CD8-positive, alpha-beta memory T cell (primary cell): Measurements from ENCODE around the gene OR52W1. TPM values are rescaled to one million over a fixed set of nuclear protein-coding genes. Genes with fewer than 3 reads are reported as not detected.

ENCODE experiments used
- CTCF ChIA-PET: fragments of 350-600 bp; sonication (Branson Sonifier 250); formaldehyde crosslinking; loops from one replicate; lab custom pipeline; 2021; ENCODE audit warnings: antibody characterized with exemption; lab: Charles Lee
- POLR2A ChIA-PET: fragments of 350-600 bp; sonication (Branson Sonifier 250); formaldehyde crosslinking; loops from one replicate; lab custom pipeline; 2021; ENCODE audit warnings: antibody characterized with exemption; lab: Charles Lee
- DNase-seq, 5 donors: peaks; one replicate each; pipeline versions ENCODE4 v3.0.0 to v3.0.0-alpha.2; 2020 to 2022; ENCODE audit warnings: mixed read lengths in 1 of 5
- H3K27ac ChIP-seq: one replicate; pipeline ENCODE4 v1.7.0; 2013; ENCODE audit warnings: low read depth, mild to moderate bottlenecking, low read length, moderate library complexity
- H3K27me3 ChIP-seq: 2 replicates; pipeline ENCODE4 v1.7.0; 2013; ENCODE audit warnings: low read length, mild to moderate bottlenecking; ENCODE audit not compliant: insufficient read depth, poor library complexity, severe bottlenecking
- H3K36me3 ChIP-seq: 2 replicates; pipeline ENCODE4 v1.7.0; 2013; ENCODE audit warnings: mild to moderate bottlenecking, low read length, moderate library complexity; ENCODE audit not compliant: insufficient read depth
- H3K4me1 ChIP-seq: 2 replicates; pipeline ENCODE4 v1.7.0; 2013; ENCODE audit warnings: mild to moderate bottlenecking, low read length, moderate library complexity; ENCODE audit not compliant: insufficient read depth
- H3K4me3 ChIP-seq: 2 replicates; pipeline ENCODE4 v1.7.0; 2013; ENCODE audit warnings: mild to moderate bottlenecking, low read length
- H3K9me3 ChIP-seq: 2 replicates; pipeline ENCODE4 v1.7.0; 2013; ENCODE audit warnings: mild to moderate bottlenecking, low read length
- H3K27ac Mint-ChIP-seq, 8 donors: one replicate each; pipeline ENCODE4 v1.8.0; 2020 to 2021; ENCODE audit warnings: mixed read lengths in 8 of 8, mild to moderate bottlenecking in 6 of 8, inconsistent platforms in 3 of 8, moderate library complexity in 3 of 8
- H3K27me3 Mint-ChIP-seq, 2 donors: one replicate each; pipeline ENCODE4 v1.8.0; 2020 to 2021; ENCODE audit warnings: mixed read lengths in 2 of 2, mild to moderate bottlenecking in 1 of 2, moderate library complexity in 1 of 2
- H3K36me3 Mint-ChIP-seq, 3 donors: one replicate each; pipeline ENCODE4 v1.8.0; 2020 to 2021; ENCODE audit warnings: mixed read lengths in 3 of 3, inconsistent platforms in 1 of 3, mild to moderate bottlenecking in 1 of 3
- H3K4me1 Mint-ChIP-seq, 3 donors: one replicate each; pipeline ENCODE4 v1.8.0; 2020 to 2021; ENCODE audit warnings: mixed read lengths in 3 of 3, inconsistent platforms in 1 of 3, mild to moderate bottlenecking in 1 of 3
- H3K4me3 Mint-ChIP-seq, 7 donors: one replicate each; pipeline ENCODE4 v1.8.0; 2020 to 2021; ENCODE audit warnings: mixed read lengths in 7 of 7, mild to moderate bottlenecking in 6 of 7, moderate library complexity in 4 of 7, inconsistent platforms in 2 of 7
- H3K9me3 Mint-ChIP-seq, 5 donors: one replicate each; pipeline ENCODE4 v1.8.0; 2020 to 2022; ENCODE audit warnings: mixed read lengths in 5 of 5, mild to moderate bottlenecking in 3 of 5, moderate library complexity in 2 of 5, inconsistent platforms in 1 of 5
- polyA plus RNA-seq: library from polyadenylated mRNA; unstranded; fragments of 300-500 nt; fragmentation: Illumina TruSeq; gene quantifications from one replicate; pipeline ENCODE4 v1.2.3, GENCODE V29; 2021
- total RNA-seq, 2 experiments: library from RNA; stranded (reverse); gene quantifications; one replicate each; pipeline ENCODE4 v1.2.3, GENCODE V29; 2021

Gene OR52W1
- total and polyA plus RNA-seq, 3 experiments from 2014 or later, result not detected

GRCh38 chr11:6196396-6196795 is 2.6 kb upstream of the OR52W1 start:
- ChIA-PET POLR2A (no interaction called here), CTCF (no interaction called here)
- Mint-ChIP-seq H3K36me3 (peaks cover 0 to 2% (median 0%) of the 10 kb centered on the region in 3 donors), H3K4me1 (peaks cover 21 to 33% (median 30%) of the 10 kb centered on the region in 3 donors), H3K27ac (peak overlapping the region; percentile 5 to 81 (median 56)), H3K27me3 (no peaks in the 10 kb centered on the region), H3K4me3 (peak overlapping the region in 4 of 7 donors; percentile 3 to 61 (median 18)), H3K9me3 (no peaks in the 10 kb centered on the region)
- no peaks in the 10 kb centered on the region for H3K36me3 ChIP-seq
- DNase-seq, result no peak
- H3K9me3 ChIP-seq, result no peaks in the 10 kb centered on the region
- H3K27ac ChIP-seq, result no peak overlapping the region
- H3K4me1 ChIP-seq, result peaks cover 11% of the 10 kb centered on the region
- no peaks in the 10 kb centered on the region for H3K27me3 ChIP-seq
- no peak overlapping the region for H3K4me3 ChIP-seq

- CTCF ChIA-PET, result no interaction called here
Observed at GRCh38 chr11:6197466-6198200, 1.4 kb upstream of the OR52W1 start.

GRCh38 chr11:6200975-6201374 is 2.0 kb downstream of the OR52W1 start:
- Histone ChIP-seq H3K27ac (peak overlapping the region; percentile 34), H3K36me3 (no peaks in the 10 kb centered on the region), H3K9me3 (no peaks in the 10 kb centered on the region), H3K4me3 (no peak overlapping the region), H3K27me3 (no peaks in the 10 kb centered on the region), H3K4me1 (peaks cover 31% of the 10 kb centered on the region)
- H3K36me3 Mint-ChIP-seq, result peaks cover 0 to 10% (median 0%) of the 10 kb centered on the region in 3 donors
- DNase-seq, result peak in 1 of 5 donors; percentile 22
- H3K9me3 Mint-ChIP-seq, result no peaks in the 10 kb centered on the region
- H3K4me1 Mint-ChIP-seq, result peaks cover 51 to 69% (median 64%) of the 10 kb centered on the region in 3 donors
- H3K27me3 Mint-ChIP-seq, result no peaks in the 10 kb centered on the region
- peak overlapping the region; percentile 47 to 93 (median 80) for H3K27ac Mint-ChIP-seq
- H3K4me3 Mint-ChIP-seq, result peak overlapping the region in 6 of 7 donors; percentile 32 to 89 (median 59)
- CTCF ChIA-PET, result no interaction called here
- POLR2A ChIA-PET, result no interaction called here

More at GRCh38 chr11:6197466-6198200, 1.4 kb upstream of the OR52W1 start:
- Mint-ChIP-seq H3K27me3 (no peaks in the 10 kb centered on the region), H3K27ac (peak overlapping the region in 3 of 8 donors; percentile 28 to 59 (median 30)), H3K4me1 (peaks cover 32 to 44% (median 43%) of the 10 kb centered on the region in 3 donors), H3K4me3 (no peak overlapping the region), H3K36me3 (peaks cover 0 to 2% (median 0%) of the 10 kb centered on the region in 3 donors), H3K9me3 (no peaks in the 10 kb centered on the region)
- no peak overlapping the region for H3K27ac ChIP-seq
- no peaks in the 10 kb centered on the region for H3K9me3 ChIP-seq
- H3K4me3 ChIP-seq, result no peak overlapping the region
- H3K36me3 ChIP-seq, result no peaks in the 10 kb centered on the region
- no peak for DNase-seq
- no peaks in the 10 kb centered on the region for H3K27me3 ChIP-seq
- POLR2A ChIA-PET, result no interaction called here
- H3K4me1 ChIP-seq, result peaks cover 13% of the 10 kb centered on the region

GRCh38 chr11:6201481-6201880 is 2.5 kb downstream of the OR52W1 start:
- CTCF ChIA-PET, result no interaction called here
- POLR2A ChIA-PET, result no interaction called here
- peaks cover 46 to 64% (median 59%) of the 10 kb centered on the region in 3 donors for H3K4me1 Mint-ChIP-seq

GRCh38 chr11:6202041-6202440 is 3.0 kb downstream of the OR52W1 start:
- peaks cover 0 to 19% (median 3%) of the 10 kb centered on the region in 3 donors for H3K36me3 Mint-ChIP-seq
- no peaks in the 10 kb centered on the region for H3K36me3 ChIP-seq
- peaks cover 31% of the 10 kb centered on the region for H3K4me1 ChIP-seq
- no peak overlapping the region for H3K4me3 ChIP-seq
- H3K27ac ChIP-seq, result no peak overlapping the region
- POLR2A ChIA-PET, result no interaction called here
- H3K9me3 ChIP-seq, result no peaks in the 10 kb centered on the region
- no peaks in the 10 kb centered on the region for H3K9me3 Mint-ChIP-seq
- no peaks in the 10 kb centered on the region for H3K27me3 ChIP-seq
- H3K4me3 Mint-ChIP-seq, result peak overlapping the region in 4 of 7 donors; percentile 10 to 30 (median 26)
- peak overlapping the region; percentile 2 to 93 (median 46) for H3K27ac Mint-ChIP-seq
- CTCF ChIA-PET, result no interaction called here
- no peaks in the 10 kb centered on the region for H3K27me3 Mint-ChIP-seq
- DNase-seq, result no peak
- H3K4me1 Mint-ChIP-seq, result peaks cover 43 to 58% (median 53%) of the 10 kb centered on the region in 3 donors

More at GRCh38 chr11:6201481-6201880, 2.5 kb downstream of the OR52W1 start:
- Mint-ChIP-seq H3K36me3 (peaks cover 0 to 14% (median 0%) of the 10 kb centered on the region in 3 donors), H3K4me3 (peak overlapping the region in 5 of 7 donors; percentile 32 to 89 (median 48)), H3K9me3 (no peaks in the 10 kb centered on the region), H3K27me3 (no peaks in the 10 kb centered on the region), H3K27ac (peak overlapping the region in 7 of 8 donors; percentile 47 to 93 (median 79))
- H3K9me3 ChIP-seq, result no peaks in the 10 kb centered on the region
- H3K27ac ChIP-seq, result peak overlapping the region; percentile 34
- H3K4me1 ChIP-seq, result peaks cover 31% of the 10 kb centered on the region
- no peaks in the 10 kb centered on the region for H3K27me3 ChIP-seq
- no peak overlapping the region for H3K4me3 ChIP-seq
- no peaks in the 10 kb centered on the region for H3K36me3 ChIP-seq
- DNase-seq, result no peak

- H3K27me3 Mint-ChIP-seq, result no peaks in the 10 kb centered on the region
- ChIA-PET CTCF (no interaction called here), POLR2A (no interaction called here)
- no peaks in the 10 kb centered on the region for H3K9me3 Mint-ChIP-seq
- peaks cover 40 to 51% (median 45%) of the 10 kb centered on the region in 3 donors for H3K4me1 Mint-ChIP-seq
- no peaks in the 10 kb centered on the region for H3K9me3 ChIP-seq
- peak overlapping the region; percentile 27 to 96 (median 80) for H3K27ac Mint-ChIP-seq
- H3K4me3 ChIP-seq, result no peak overlapping the region
- peak in 2 of 5 donors; percentile 10 to 15 for DNase-seq
- H3K27ac ChIP-seq, result no peak overlapping the region
- H3K27me3 ChIP-seq, result no peaks in the 10 kb centered on the region
- H3K4me1 ChIP-seq, result peaks cover 31% of the 10 kb centered on the region
- H3K36me3 Mint-ChIP-seq, result peaks cover 0 to 31% (median 5%) of the 10 kb centered on the region in 3 donors
- H3K4me3 Mint-ChIP-seq, result peak overlapping the region in 6 of 7 donors; percentile 3 to 59 (median 36)
- H3K36me3 ChIP-seq, result no peaks in the 10 kb centered on the region
Observed at GRCh38 chr11:6203327-6203726, 4.3 kb downstream of the OR52W1 start.

GRCh38 chr11:6204706-6205105 is 5.7 kb downstream of the OR52W1 start:
- Mint-ChIP-seq H3K27ac (peak overlapping the region in 2 of 8 donors; percentile 73 to 88), H3K4me3 (no peak overlapping the region), H3K9me3 (no peaks in the 10 kb centered on the region), H3K27me3 (no peaks in the 10 kb centered on the region), H3K4me1 (peaks cover 40 to 51% (median 45%) of the 10 kb centered on the region in 3 donors), H3K36me3 (peaks cover 0 to 42% (median 9%) of the 10 kb centered on the region in 3 donors)
- DNase-seq, result no peak
- Histone ChIP-seq H3K36me3 (no peaks in the 10 kb centered on the region), H3K27me3 (no peaks in the 10 kb centered on the region), H3K4me1 (peaks cover 31% of the 10 kb centered on the region), H3K9me3 (no peaks in the 10 kb centered on the region), H3K4me3 (no peak overlapping the region), H3K27ac (no peak overlapping the region)
- ChIA-PET POLR2A (no interaction called here), CTCF (no interaction called here)

GRCh38 chr11:6205366-6205765 is 6.3 kb downstream of the OR52W1 start, which contains the start of gene C11orf42:
Gene C11orf42, plus strand, starts transcription at chr11:6205557. Its CDS starts 59 bp downstream, at chr11:6205616.
- peaks cover 30% of the 10 kb centered on the region for H3K4me1 ChIP-seq
- Mint-ChIP-seq H3K27me3 (no peaks in the 10 kb centered on the region), H3K9me3 (no peaks in the 10 kb centered on the region), H3K36me3 (peaks cover 0 to 49% (median 9%) of the 10 kb centered on the region in 3 donors), H3K4me1 (peaks cover 39 to 47% (median 45%) of the 10 kb centered on the region in 3 donors), H3K27ac (peak within 1 kb of the TSS in 5 of 8 donors; percentile 1 to 90 (median 73)), H3K4me3 (no peak within 1 kb of the TSS)
- H3K4me3 ChIP-seq, result no peak within 1 kb of the TSS
- ChIA-PET CTCF (no interaction called here), POLR2A (no interaction called here)
- H3K27me3 ChIP-seq, result no peaks in the 10 kb centered on the region
- no peak for DNase-seq
- H3K36me3 ChIP-seq, result no peaks in the 10 kb centered on the region
- H3K9me3 ChIP-seq, result no peaks in the 10 kb centered on the region
- H3K27ac ChIP-seq, result no peak within 1 kb of the TSS
